SK-N-SH treated with all-trans-retinoic acid at 6 μM for 48 hours (cell line): Measurements from ENCODE around the gene ANKRD26.
"Not testable (repeated sequence)": the region's sequence is repeated elsewhere in the genome, so short reads cannot be mapped to it uniquely, and the experiment has no call there.

Source experiments
- ATAC-seq: fragments of 200-7000 bp; cut with Tn5 transposase; 3 replicates; pipeline ENCODE4 v1.9.1; 2020; ENCODE audit warnings: mild to moderate bottlenecking, moderate library complexity
- ARNTL ChIP-seq: fragments of 450-650 bp; formaldehyde crosslinking; IDR thresholded peaks from 2 replicates; pipeline ENCODE4 v1.5.0; 2020; ENCODE audit warnings: low read depth, mild to moderate bottlenecking, moderate library complexity, borderline replicate concordance
- BACH2 ChIP-seq: fragments of 250-450 bp; sonication (Bioruptor Pico); IDR thresholded peaks from 2 replicates; pipeline ENCODE4 v1.9.0; 2021; ENCODE audit warnings: mild to moderate bottlenecking, borderline replicate concordance
- CREB5 ChIP-seq: fragments of 250-450 bp; sonication (Bioruptor Pico); IDR thresholded peaks from 2 replicates; pipeline ENCODE4 v1.5.1; 2020; ENCODE audit warnings: low read depth, mild to moderate bottlenecking, moderate library complexity
- CSDC2 ChIP-seq: fragments of 250-450 bp; sonication (Bioruptor Pico); IDR thresholded peaks from 2 replicates; pipeline ENCODE4 v1.5.0; 2020; ENCODE audit warnings: mild to moderate bottlenecking, moderate library complexity
- CSRNP3 ChIP-seq: fragments of 250-450 bp; sonication (Bioruptor Pico); IDR thresholded peaks from 2 replicates; pipeline ENCODE4 v1.5.1; 2021; ENCODE audit warnings: mild to moderate bottlenecking, moderate library complexity
- ESRRG ChIP-seq: fragments of 250-450 bp; sonication (Bioruptor Pico); IDR thresholded peaks from 2 replicates; pipeline ENCODE4 v1.6.1; 2021; ENCODE audit warnings: mild to moderate bottlenecking
- GLIS3 ChIP-seq: fragments of 250-450 bp; sonication (Bioruptor Pico); IDR thresholded peaks from 2 replicates; pipeline ENCODE4 v1.5.0; 2020; ENCODE audit warnings: mild to moderate bottlenecking, moderate library complexity
- OSR1 ChIP-seq: fragments of 250-450 bp; sonication (Bioruptor Pico); IDR thresholded peaks from 2 replicates; pipeline ENCODE4 v1.8.0; 2022; ENCODE audit warnings: moderate library complexity, mild to moderate bottlenecking, inconsistent platforms
- PPARA ChIP-seq: fragments of 250-450 bp; sonication (Bioruptor Pico); IDR thresholded peaks from 2 replicates; pipeline ENCODE4 v1.5.0; 2020; ENCODE audit warnings: mild to moderate bottlenecking, borderline replicate concordance
- RARB ChIP-seq: fragments of 250-450 bp; sonication (Bioruptor Pico); IDR thresholded peaks from 2 replicates; pipeline ENCODE4 v1.8.0; 2021; ENCODE audit warnings: mild to moderate bottlenecking, moderate library complexity
- TOX ChIP-seq: fragments of 250-450 bp; sonication (Bioruptor Pico); IDR thresholded peaks from 2 replicates; pipeline ENCODE4 v1.8.0; 2021; ENCODE audit warnings: mild to moderate bottlenecking, moderate library complexity, borderline replicate concordance
- ZC3H10 ChIP-seq: fragments of 250-450 bp; sonication (Bioruptor Pico); IDR thresholded peaks from 2 replicates; pipeline ENCODE4 v1.5.1; 2021; ENCODE audit warnings: mild to moderate bottlenecking, moderate library complexity
- ZFP30 ChIP-seq: fragments of 450-650 bp; formaldehyde crosslinking; IDR thresholded peaks from 2 replicates; pipeline ENCODE4 v1.5.0; 2022; ENCODE audit warnings: mild to moderate bottlenecking, moderate library complexity
- ZNF565 ChIP-seq: fragments of 450-650 bp; formaldehyde crosslinking; conservative IDR thresholded peaks from 2 replicates; pipeline ENCODE4 v1.5.0; 2020; ENCODE audit warnings: low read depth, mild to moderate bottlenecking, moderate library complexity
- ZNF70 ChIP-seq: fragments of 450-650 bp; formaldehyde crosslinking; IDR thresholded peaks from 2 replicates; pipeline ENCODE4 v1.5.0; 2020; ENCODE audit warnings: mild to moderate bottlenecking, moderate library complexity
- ZNF8 ChIP-seq: fragments of 450-650 bp; formaldehyde crosslinking; IDR thresholded peaks from 2 replicates; pipeline ENCODE4 v1.5.0; 2020; ENCODE audit warnings: mild to moderate bottlenecking, moderate library complexity
- TF ChIP-seq, protein P1 (sequence below): fragments of 250-450 bp; sonication (Bioruptor Pico); IDR thresholded peaks from 2 replicates; pipeline ENCODE4 v1.8.0; 2020; ENCODE audit warnings: mild to moderate bottlenecking, moderate library complexity, borderline replicate concordance
- TF ChIP-seq, protein P2 (sequence below): fragments of 250-450 bp; sonication (Bioruptor Pico); IDR thresholded peaks from 2 replicates; pipeline ENCODE4 v1.5.0; 2020; ENCODE audit warnings: mild to moderate bottlenecking, moderate library complexity

ANKRD26 gene

GRCh38 chr10:27052656-27053055, 47.6 kb downstream of the ANKRD26 start (continued):
- no peak for TF ChIP-seq CSRNP3 (CRISPR knock-in tag)

GRCh38 chr10:27045247-27045646, 55.0 kb downstream of the ANKRD26 start:
- not testable (repeated sequence) for ATAC-seq

GRCh38 chr10:27041196-27041595, 59.1 kb downstream of the ANKRD26 start:
- TF ChIP-seq OSR1 (no peak), TOX (no peak), GLIS3 (CRISPR knock-in tag) (no peak), RARB (no peak), BACH2 (CRISPR knock-in tag) (no peak), ESRRG (CRISPR knock-in tag) (no peak), CREB5 (CRISPR knock-in tag) (no peak), ZNF565 (CRISPR knock-in tag) (no peak), PPARA (no peak), ZNF8 (CRISPR knock-in tag) (no peak), ZNF70 (no peak), ZC3H10 (no peak), CSRNP3 (CRISPR knock-in tag) (no peak), CSDC2 (CRISPR knock-in tag) (no peak), ARNTL (CRISPR knock-in tag) (no peak), ZFP30 (CRISPR knock-in tag) (no peak)
- TF ChIP-seq, protein P1, sequence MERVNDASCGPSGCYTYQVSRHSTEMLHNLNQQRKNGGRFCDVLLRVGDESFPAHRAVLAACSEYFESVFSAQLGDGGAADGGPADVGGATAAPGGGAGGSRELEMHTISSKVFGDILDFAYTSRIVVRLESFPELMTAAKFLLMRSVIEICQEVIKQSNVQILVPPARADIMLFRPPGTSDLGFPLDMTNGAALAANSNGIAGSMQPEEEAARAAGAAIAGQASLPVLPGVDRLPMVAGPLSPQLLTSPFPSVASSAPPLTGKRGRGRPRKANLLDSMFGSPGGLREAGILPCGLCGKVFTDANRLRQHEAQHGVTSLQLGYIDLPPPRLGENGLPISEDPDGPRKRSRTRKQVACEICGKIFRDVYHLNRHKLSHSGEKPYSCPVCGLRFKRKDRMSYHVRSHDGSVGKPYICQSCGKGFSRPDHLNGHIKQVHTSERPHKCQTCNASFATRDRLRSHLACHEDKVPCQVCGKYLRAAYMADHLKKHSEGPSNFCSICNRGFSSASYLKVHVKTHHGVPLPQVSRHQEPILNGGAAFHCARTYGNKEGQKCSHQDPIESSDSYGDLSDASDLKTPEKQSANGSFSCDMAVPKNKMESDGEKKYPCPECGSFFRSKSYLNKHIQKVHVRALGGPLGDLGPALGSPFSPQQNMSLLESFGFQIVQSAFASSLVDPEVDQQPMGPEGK (CRISPR knock-in tag): no peak
- TF ChIP-seq, protein P2, sequence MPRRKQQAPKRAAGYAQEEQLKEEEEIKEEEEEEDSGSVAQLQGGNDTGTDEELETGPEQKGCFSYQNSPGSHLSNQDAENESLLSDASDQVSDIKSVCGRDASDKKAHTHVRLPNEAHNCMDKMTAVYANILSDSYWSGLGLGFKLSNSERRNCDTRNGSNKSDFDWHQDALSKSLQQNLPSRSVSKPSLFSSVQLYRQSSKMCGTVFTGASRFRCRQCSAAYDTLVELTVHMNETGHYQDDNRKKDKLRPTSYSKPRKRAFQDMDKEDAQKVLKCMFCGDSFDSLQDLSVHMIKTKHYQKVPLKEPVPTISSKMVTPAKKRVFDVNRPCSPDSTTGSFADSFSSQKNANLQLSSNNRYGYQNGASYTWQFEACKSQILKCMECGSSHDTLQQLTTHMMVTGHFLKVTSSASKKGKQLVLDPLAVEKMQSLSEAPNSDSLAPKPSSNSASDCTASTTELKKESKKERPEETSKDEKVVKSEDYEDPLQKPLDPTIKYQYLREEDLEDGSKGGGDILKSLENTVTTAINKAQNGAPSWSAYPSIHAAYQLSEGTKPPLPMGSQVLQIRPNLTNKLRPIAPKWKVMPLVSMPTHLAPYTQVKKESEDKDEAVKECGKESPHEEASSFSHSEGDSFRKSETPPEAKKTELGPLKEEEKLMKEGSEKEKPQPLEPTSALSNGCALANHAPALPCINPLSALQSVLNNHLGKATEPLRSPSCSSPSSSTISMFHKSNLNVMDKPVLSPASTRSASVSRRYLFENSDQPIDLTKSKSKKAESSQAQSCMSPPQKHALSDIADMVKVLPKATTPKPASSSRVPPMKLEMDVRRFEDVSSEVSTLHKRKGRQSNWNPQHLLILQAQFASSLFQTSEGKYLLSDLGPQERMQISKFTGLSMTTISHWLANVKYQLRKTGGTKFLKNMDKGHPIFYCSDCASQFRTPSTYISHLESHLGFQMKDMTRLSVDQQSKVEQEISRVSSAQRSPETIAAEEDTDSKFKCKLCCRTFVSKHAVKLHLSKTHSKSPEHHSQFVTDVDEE (CRISPR knock-in tag): no peak

DNA sequence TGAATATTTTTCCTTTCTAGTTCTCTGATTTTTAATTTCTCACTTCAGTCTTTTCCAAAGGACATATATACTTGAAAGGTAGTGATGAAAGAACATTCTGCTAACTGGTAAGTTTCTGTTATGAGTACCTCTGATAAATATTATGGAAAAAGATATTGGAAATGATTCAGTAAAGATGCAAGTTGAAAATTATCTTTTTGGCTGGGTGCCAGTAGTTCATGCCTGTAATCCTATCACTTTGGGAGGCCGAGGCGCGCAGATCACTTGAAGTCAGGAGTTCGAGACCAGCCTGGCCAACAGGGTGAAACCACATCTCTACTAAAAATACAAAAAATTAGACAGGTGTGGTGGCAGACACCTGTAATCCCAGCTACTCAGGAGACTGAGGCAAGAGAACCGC, 62.1 kb downstream of the ANKRD26 start:
- ATAC-seq: no peak
- TF ChIP-seq BACH2 (CRISPR knock-in tag): no peak
- TF ChIP-seq, all 23 proteins: peak for 0

More at GRCh38 chr10:27041196-27041595, 59.1 kb downstream of the ANKRD26 start:
- ATAC-seq: no peak

GRCh38 chr10:27035163-27035562, 65.1 kb downstream of the ANKRD26 start:
- TF ChIP-seq RARB: no peak
- no peak for ATAC-seq
